Smooth muscle cell (in vitro differentiated cells): ENCODE data around the gene GPR176. TPM values are rescaled to one million over a fixed set of nuclear protein-coding genes. Genes with fewer than 3 reads are reported as not detected.
"Not testable (repeated sequence)": the region's sequence is repeated elsewhere in the genome, so short reads cannot be mapped to it uniquely, and the experiment has no call there.

ENCODE experiments used
- DNase-seq: peaks from one replicate; lab custom pipeline; 2025; ENCODE audit not compliant: unreplicated experiment; lab: John Stamatoyannopoulos, UW
- H2AFZ ChIP-seq: fragments of 200-600 bp; sonication (generic); 2 replicates; pipeline ENCODE4 v1.6.0; 2016; ENCODE audit warnings: antibody characterized with exemption, low read depth, mild to moderate bottlenecking
- H3F3A ChIP-seq: fragments of 200-600 bp; sonication (generic); 2 replicates; pipeline ENCODE4 v1.6.0; 2017; ENCODE audit warnings: antibody characterized with exemption, low read depth
- H3K27ac ChIP-seq: fragments of 200-600 bp; sonication (generic); 2 replicates; pipeline ENCODE4 v1.5.1; 2016; ENCODE audit warnings: low read depth, mild to moderate bottlenecking
- H3K27me3 ChIP-seq: fragments of 200-600 bp; sonication (generic); 2 replicates; pipeline ENCODE4 v1.6.1; 2016; ENCODE audit warnings: low read depth, mild to moderate bottlenecking
- H3K36me3 ChIP-seq: fragments of 200-600 bp; sonication (generic); 2 replicates; pipeline ENCODE4 v1.5.1; 2016; ENCODE audit warnings: low read depth
- H3K4me1 ChIP-seq: fragments of 200-600 bp; sonication (generic); 2 replicates; pipeline ENCODE4 v1.5.1; 2016; ENCODE audit warnings: low read depth
- H3K4me2 ChIP-seq: fragments of 200-600 bp; sonication (generic); 2 replicates; pipeline ENCODE4 v1.6.0; 2016; ENCODE audit warnings: mild to moderate bottlenecking
- H3K4me3 ChIP-seq: fragments of 200-600 bp; sonication (generic); 2 replicates; pipeline ENCODE4 v1.5.1; 2016; ENCODE audit warnings: mild to moderate bottlenecking
- H3K79me2 ChIP-seq: fragments of 200-600 bp; sonication (generic); 2 replicates; pipeline ENCODE4 v1.6.0; 2016; ENCODE audit warnings: low read depth, mild to moderate bottlenecking
- H3K9ac ChIP-seq: fragments of 200-600 bp; sonication (generic); 2 replicates; pipeline ENCODE4 v1.6.0; 2016; ENCODE audit warnings: low read depth
- H3K9me3 ChIP-seq: fragments of 200-600 bp; sonication (generic); replicated peaks from 2 replicates; pipeline ENCODE4 v1.5.1; 2016; ENCODE audit warnings: low read depth
- H4K20me1 ChIP-seq: fragments of 200-600 bp; sonication (generic); 2 replicates; pipeline ENCODE4 v1.6.0; 2016; ENCODE audit warnings: low read depth
- CTCF ChIP-seq: fragments of 200-600 bp; sonication (generic); IDR thresholded peaks from 2 replicates; pipeline ENCODE4 v1.5.1; 2017; ENCODE audit warnings: borderline replicate concordance, mild to moderate bottlenecking, antibody characterized with exemption; ENCODE audit not compliant: insufficient read depth, poor library complexity, severe bottlenecking
- WGBS: methylation state at CpG from one replicate; pipeline ENCODE4 v1.1.7; 2016; ENCODE audit warnings: low lambda C conversion rate; 5-methylcytosine and 5-hydroxymethylcytosine counted together
- polyA plus RNA-seq: library from polyadenylated mRNA; unstranded; fragments of >200 nt; fragmentation: Nextera tagmentation; extraction: Ambion mirVana; gene quantifications from 2 replicates; pipeline ENCODE4 v1.2.1, GENCODE V29; 2016
- total RNA-seq: library from RNA; depleted of rRNA; stranded (reverse); fragments of >200 nt; gene quantifications from 2 replicates; pipeline ENCODE4 v1.2.3, GENCODE V29; 2014

GPR176 gene
- total and polyA plus RNA-seq, 2 experiments from 2014 or later, result 20.0 to 22.4 TPM

- no peak for TF ChIP-seq CTCF
- WGBS, result 94% methylated on average over 2 of the region's 2 CpGs
- Histone ChIP-seq H3K36me3 (no peaks in the 10 kb centered on the region), H3K27me3 (no peaks in the 10 kb centered on the region), H3F3A (no peaks in the 10 kb centered on the region), H3K9me3 (no peaks in the 10 kb centered on the region), H3K27ac (no peak overlapping the region), H3K79me2 (no peaks in the 10 kb centered on the region), H2AFZ (no peak overlapping the region), H3K4me1 (peaks cover 34% of the 10 kb centered on the region), H3K4me3 (no peak overlapping the region), H4K20me1 (peaks cover 16% of the 10 kb centered on the region), H3K4me2 (no peak overlapping the region), H3K9ac (no peak overlapping the region)
- no peak for DNase-seq
These were observed 16.0 kb downstream of the GPR176 start for GRCh38 chr15:39904115-39904514.

GRCh38 chr15:39898317-39898716, 21.7 kb downstream of the GPR176 start:
- no peak overlapping the region for H3K4me2 ChIP-seq
- no peaks in the 10 kb centered on the region for H3K9me3 ChIP-seq
- H3K27me3 ChIP-seq, result no peaks in the 10 kb centered on the region
- DNase-seq, result no peak
- TF ChIP-seq CTCF, result no peak
- no peaks in the 10 kb centered on the region for H3K79me2 ChIP-seq
- H4K20me1 ChIP-seq, result peaks cover 16% of the 10 kb centered on the region
- H3F3A ChIP-seq, result peaks cover 9% of the 10 kb centered on the region
- 89% methylated on average over 3 of the region's 3 CpGs for WGBS
- no peak overlapping the region for H3K4me3 ChIP-seq
- H3K9ac ChIP-seq, result no peak overlapping the region
- no peak overlapping the region for H3K27ac ChIP-seq
- peaks cover 47% of the 10 kb centered on the region for H3K4me1 ChIP-seq
- H3K36me3 ChIP-seq, result no peaks in the 10 kb centered on the region
- H2AFZ ChIP-seq, result no peak overlapping the region

GRCh38 chr15:39896846-39897245, 23.2 kb downstream of the GPR176 start:
- H3K9me3 ChIP-seq, result no peaks in the 10 kb centered on the region
- H2AFZ ChIP-seq, result no peak overlapping the region
- H3K27ac ChIP-seq, result peak overlapping the region; percentile 43
- H3K4me1 ChIP-seq, result peaks cover 35% of the 10 kb centered on the region
- H3K4me3 ChIP-seq, result no peak overlapping the region
- H3K36me3 ChIP-seq, result no peaks in the 10 kb centered on the region
- no peak for TF ChIP-seq CTCF
- H3F3A ChIP-seq, result peaks cover 9% of the 10 kb centered on the region
- H3K27me3 ChIP-seq, result no peaks in the 10 kb centered on the region
- no peak overlapping the region for H3K9ac ChIP-seq
- H3K4me2 ChIP-seq, result peak overlapping the region; percentile 23
- H3K79me2 ChIP-seq, result no peaks in the 10 kb centered on the region
- no peak for DNase-seq
- H4K20me1 ChIP-seq, result peaks cover 12% of the 10 kb centered on the region
- 24% methylated on average over 1 of the region's 1 CpG for WGBS

- no peak overlapping the region for H3K9ac ChIP-seq
- H3F3A ChIP-seq, result peaks cover 9% of the 10 kb centered on the region
- no peaks in the 10 kb centered on the region for H3K27me3 ChIP-seq
- no peak for TF ChIP-seq CTCF
- no peaks in the 10 kb centered on the region for H3K79me2 ChIP-seq
- H2AFZ ChIP-seq, result no peak overlapping the region
- peaks cover 35% of the 10 kb centered on the region for H3K4me1 ChIP-seq
- no peaks in the 10 kb centered on the region for H3K9me3 ChIP-seq
- no peak overlapping the region for H3K4me3 ChIP-seq
- no peak overlapping the region for H3K4me2 ChIP-seq
- WGBS, result 93% methylated on average over 1 of the region's 1 CpG
- H3K36me3 ChIP-seq, result no peaks in the 10 kb centered on the region
- peak overlapping the region; percentile 43 for H3K27ac ChIP-seq
- peaks cover 12% of the 10 kb centered on the region for H4K20me1 ChIP-seq
- DNase-seq, result no peak
These were observed 24.0 kb downstream of the GPR176 start for GRCh38 chr15:39896101-39896500.

- not testable (repeated sequence) for H3K27ac ChIP-seq, DNase-seq, H3K36me3 ChIP-seq, H3K4me3 ChIP-seq, H3K9ac ChIP-seq, H3K4me2 ChIP-seq, H3F3A ChIP-seq, H3K9me3 ChIP-seq, H3K27me3 ChIP-seq, H2AFZ ChIP-seq, H3K79me2 ChIP-seq
- 87% methylated on average over 2 of the region's 4 CpGs for WGBS
- Histone ChIP-seq H3K4me1 (peaks cover 14% of the 10 kb centered on the region), H4K20me1 (peaks cover 12% of the 10 kb centered on the region)
These were observed 27.0 kb downstream of the GPR176 start for GRCh38 chr15:39893051-39893450.
